Measurements from ENCODE around the gene NFIL3. TPM values are rescaled to one million over a fixed set of nuclear protein-coding genes. Genes with fewer than 3 reads are reported as not detected.
A peak's percentile ranks its signal among the peaks of the same experiment; 100 is the strongest.
"Not testable (repeated sequence)": the region's sequence is repeated elsewhere in the genome, so short reads cannot be mapped to it uniquely, and the experiment has no call there.

NFIL3 gene, protein sequence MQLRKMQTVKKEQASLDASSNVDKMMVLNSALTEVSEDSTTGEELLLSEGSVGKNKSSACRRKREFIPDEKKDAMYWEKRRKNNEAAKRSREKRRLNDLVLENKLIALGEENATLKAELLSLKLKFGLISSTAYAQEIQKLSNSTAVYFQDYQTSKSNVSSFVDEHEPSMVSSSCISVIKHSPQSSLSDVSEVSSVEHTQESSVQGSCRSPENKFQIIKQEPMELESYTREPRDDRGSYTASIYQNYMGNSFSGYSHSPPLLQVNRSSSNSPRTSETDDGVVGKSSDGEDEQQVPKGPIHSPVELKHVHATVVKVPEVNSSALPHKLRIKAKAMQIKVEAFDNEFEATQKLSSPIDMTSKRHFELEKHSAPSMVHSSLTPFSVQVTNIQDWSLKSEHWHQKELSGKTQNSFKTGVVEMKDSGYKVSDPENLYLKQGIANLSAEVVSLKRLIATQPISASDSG
- 10 to 100 TPM; 22.9 to 33.0 (median 24.1) TPM for polyA plus RNA-seq (ENCODE audit: insufficient read length in 10 of 10)
- long read RNA-seq, donor 1, transcript NFIL3-201 (2 exons, 2,085 nt) = major isoform, 15 of 15 reads
- long read RNA-seq, donor 1, partial matches to known transcripts = 0 of 15 reads
- long read RNA-seq, donor 1, other reads (novel, unspliced or antisense) = 0 of 15 reads
- long read RNA-seq, donor 2, transcript NFIL3-201 (2 exons, 2,085 nt) = major isoform, 7 of 7 reads
- long read RNA-seq, donor 2, partial matches to known transcripts = 0 of 7 reads
- long read RNA-seq, donor 2, other reads (novel, unspliced or antisense) = 0 of 7 reads
- long read RNA-seq, donor 3 = 0 reads
- long read RNA-seq, donor 4, partial matches to known transcripts = 0 of 4 reads
- long read RNA-seq, donor 4, other reads (novel, unspliced or antisense) = 0 of 4 reads
- long read RNA-seq, donor 5, transcript NFIL3-201 (2 exons, 2,085 nt) = major isoform, 8 of 8 reads
- long read RNA-seq, donor 5, partial matches to known transcripts = 0 of 8 reads
- long read RNA-seq, donor 5, other reads (novel, unspliced or antisense) = 0 of 8 reads
- long read RNA-seq, donor 6, transcript NFIL3-201 (2 exons, 2,085 nt) = major isoform, 9 of 9 reads
- long read RNA-seq, donor 6, partial matches to known transcripts = 0 of 9 reads
- long read RNA-seq, donor 6, other reads (novel, unspliced or antisense) = 0 of 9 reads
- long read RNA-seq, donor 7, transcript NFIL3-201 (2 exons, 2,085 nt) = major isoform, 5 of 5 reads
- long read RNA-seq, donor 7, partial matches to known transcripts = 0 of 5 reads
- long read RNA-seq, donor 7, other reads (novel, unspliced or antisense) = 0 of 5 reads
- long read RNA-seq, donor 8, transcript NFIL3-201 (2 exons, 2,085 nt) = major isoform, 9 of 9 reads
- long read RNA-seq, donor 8, partial matches to known transcripts = 0 of 9 reads
- long read RNA-seq, donor 8, other reads (novel, unspliced or antisense) = 0 of 9 reads
- long read RNA-seq, donor 9 = 0 reads

GRCh38 chr9:91423785-91424402, at the start of gene NFIL3:
Gene NFIL3, minus strand, starts transcription at chr9:91423832. Its CDS starts 13,098 bp downstream, at chr9:91410734.
- DNase-seq = peak; percentile 85 to 92 (median 86)

- not testable (repeated sequence) for DNase-seq
These were observed 47.9 kb upstream of the NFIL3 start for GRCh38 chr9:91471524-91471923.

DNA sequence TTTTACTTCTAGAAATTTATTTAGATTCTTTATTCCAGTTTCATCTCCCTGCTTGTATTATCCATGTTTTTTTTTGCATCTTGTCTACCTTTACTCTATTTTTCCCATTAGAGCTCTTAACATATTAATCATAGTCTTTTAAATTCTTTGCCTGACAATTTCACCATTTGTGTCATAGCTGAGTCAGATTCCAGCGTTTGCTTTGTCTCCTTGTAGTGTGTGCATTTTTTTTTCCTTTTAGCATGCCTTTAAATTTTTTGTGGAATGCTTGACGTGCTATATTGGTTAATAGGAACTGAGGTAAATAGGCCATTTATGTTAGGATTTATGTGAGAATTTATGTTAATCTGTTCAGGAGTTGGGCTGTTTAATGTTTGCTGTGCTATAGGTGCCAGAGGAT, 41.8 kb upstream of the NFIL3 start:
- DNase-seq = peak in 1 of 3 donors; percentile 19

DNA sequence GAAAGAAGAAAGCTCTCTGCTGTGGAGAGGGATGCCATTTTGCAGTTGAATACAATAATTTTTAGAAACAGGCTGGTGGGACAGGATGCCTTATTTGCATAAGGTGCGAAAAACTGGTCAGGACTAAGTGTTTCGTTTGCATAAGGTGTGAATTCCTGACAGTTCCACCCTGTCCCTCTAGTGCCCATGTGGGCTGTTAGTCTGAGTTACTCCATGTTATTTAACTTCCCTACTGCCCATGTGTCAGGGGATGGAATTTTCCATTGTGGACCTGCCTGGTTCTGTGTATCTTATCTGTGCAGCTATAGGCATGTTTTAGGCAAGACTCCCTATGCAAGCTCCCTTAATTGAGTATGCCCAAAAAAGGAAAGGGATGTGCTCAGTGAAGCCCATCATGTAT, 35.3 kb upstream of the NFIL3 start:
- no peak for DNase-seq

DNA sequence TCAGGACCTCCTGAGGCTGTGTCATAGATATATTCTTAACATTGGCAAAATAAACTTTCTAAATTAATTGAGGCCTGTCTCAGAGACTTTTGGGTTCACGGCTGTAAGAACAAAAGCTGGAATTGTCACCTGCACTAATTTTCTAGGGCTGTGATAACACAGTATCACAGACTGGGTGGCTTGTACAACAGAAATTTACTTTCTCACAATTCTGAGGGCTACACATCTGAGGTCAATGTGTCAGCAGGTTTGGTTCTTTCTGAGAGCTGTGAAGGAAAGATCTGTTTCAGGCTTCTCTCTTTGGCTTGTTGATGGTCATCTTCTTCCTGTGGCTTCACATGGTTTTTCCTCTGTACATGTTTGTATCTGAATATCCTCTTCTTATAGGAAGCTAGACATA, 29.2 kb upstream of the NFIL3 start:
- DNase-seq = no peak

DNA sequence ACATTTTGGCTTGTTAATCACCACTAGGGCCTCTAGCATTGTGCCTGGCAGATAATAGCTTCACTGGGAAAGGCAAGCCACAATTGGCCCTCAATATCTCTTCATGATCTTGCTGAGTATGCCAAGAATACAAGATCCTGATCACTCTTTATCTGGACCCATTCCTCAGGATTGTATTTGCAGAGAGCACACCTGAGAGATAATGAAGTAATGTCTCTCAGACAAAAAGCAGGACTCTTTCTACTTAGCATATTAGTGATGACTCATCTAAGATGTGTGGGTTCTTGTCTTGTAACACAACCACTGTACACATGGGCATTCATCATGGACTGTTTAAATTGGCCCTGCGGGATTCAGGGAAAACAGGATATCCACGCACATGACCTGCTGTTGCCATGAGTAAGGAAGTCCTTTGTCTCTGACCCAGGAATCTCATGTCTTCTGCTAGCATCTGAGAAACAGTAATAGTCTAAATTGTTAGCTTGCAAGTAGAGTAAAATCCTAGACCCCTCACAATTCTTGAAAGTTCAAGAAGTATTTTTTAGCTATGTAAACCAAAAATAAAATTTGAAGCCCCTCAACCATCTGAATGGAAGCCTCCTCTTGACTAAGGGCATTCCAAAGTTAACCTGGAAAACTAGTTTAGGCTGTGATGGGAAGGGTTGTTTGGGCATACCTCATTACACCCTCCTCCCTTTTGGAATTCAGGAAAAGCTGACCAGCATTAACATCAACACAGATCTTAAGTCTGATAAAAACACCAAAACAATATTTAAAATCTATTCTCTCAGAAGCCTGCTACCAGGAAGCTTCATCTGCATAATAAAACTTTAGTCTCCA, 28.0 kb upstream of the NFIL3 start:
- DNase-seq = no peak

- no peak for DNase-seq
These were observed 21.5 kb upstream of the NFIL3 start for GRCh38 chr9:91445135-91445534.

GRCh38 chr9:91443994-91444392, 20.4 kb upstream of the NFIL3 start:
- DNase-seq = no peak

- no peak for DNase-seq
These were observed 19.8 kb upstream of the NFIL3 start for GRCh38 chr9:91443321-91443993.

DNA sequence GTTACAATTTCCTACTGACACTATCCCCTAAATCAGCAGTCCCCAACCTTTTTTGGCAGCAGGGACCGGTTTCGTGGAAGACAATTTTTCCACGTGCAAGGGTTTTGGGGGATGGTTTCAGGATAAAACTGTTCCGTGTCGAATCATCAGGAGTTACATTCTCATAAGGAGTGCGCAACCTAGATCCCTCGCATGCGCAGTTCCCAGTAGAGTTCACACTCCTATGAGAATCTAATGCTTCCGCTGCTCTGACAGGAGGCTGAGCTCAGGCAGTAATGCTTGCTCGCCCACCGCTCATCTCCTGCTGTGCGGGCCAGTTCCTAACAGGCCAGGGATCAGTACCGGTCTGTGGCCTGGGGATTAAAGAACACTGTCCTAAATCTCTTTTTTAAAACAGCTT, 13.2 kb upstream of the NFIL3 start:
- no peak for DNase-seq

GRCh38 chr9:91433180-91433579, 9.5 kb upstream of the NFIL3 start:
- peak in 1 of 3 donors; percentile 77 for DNase-seq

DNA sequence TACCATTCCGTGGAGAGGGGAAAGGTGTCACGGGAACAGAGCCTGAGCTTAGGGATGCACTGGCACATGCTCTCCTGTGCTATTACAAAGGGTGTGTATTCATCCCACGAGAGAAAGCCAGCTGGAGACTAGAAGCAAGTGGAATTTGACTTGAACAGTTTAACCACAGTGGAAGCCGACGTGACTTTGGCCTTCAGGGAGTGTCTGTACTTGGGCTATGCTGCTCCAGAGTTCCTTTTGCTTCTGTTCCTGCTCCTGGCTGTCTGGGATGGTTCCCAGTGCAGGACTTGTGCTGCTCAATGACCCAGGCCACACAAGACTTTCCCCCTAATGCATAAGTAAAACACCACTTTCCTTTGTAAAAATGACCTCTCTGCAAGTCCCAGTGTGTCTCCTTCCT, 7.9 kb upstream of the NFIL3 start:
- DNase-seq = no peak

- no peak for DNase-seq
These were observed 5.9 kb upstream of the NFIL3 start for GRCh38 chr9:91429501-91429900.

GRCh38 chr9:91428927-91429351, 5.3 kb upstream of the NFIL3 start:
- no peak for DNase-seq

GRCh38 chr9:91428436-91428835, 4.8 kb upstream of the NFIL3 start:
- DNase-seq = no peak

- no peak for DNase-seq
These were observed 4.2 kb upstream of the NFIL3 start for GRCh38 chr9:91427873-91428272.

DNA sequence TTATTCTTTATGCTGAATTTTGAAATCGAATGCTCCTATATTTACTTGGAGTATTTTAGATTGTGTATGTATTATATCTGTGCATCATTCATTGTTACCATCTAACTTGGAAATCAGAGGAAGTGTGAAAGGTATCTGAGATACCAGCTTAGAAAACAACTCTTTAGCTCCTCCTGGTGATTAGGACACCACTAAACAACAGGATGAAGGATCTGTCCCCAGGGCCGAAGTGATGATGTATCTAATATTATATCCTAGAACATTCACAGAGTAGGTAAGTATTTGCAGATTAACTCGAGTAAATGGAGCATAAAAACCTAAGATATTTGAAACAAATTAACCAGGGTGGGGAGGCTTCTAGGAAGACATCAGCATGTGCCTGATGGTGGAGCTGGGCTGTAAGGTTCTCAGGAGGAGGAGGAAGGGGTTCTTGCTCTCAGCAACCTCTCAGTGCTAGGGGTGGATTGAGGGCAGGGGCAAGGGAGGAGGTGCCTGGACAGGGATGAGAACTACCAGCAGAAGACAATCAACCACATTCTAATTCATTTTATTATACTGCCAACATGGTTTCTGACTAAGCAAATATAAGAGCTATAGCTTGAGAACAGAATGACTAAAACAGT, 2.6 kb upstream of the NFIL3 start:
- DNase-seq = peak; percentile 42 to 61 (median 42)

- DNase-seq = peak in 1 of 3 donors; percentile 19
These were observed 1.6 kb upstream of the NFIL3 start for GRCh38 chr9:91425271-91425670.

Data from muscle of back (tissue), 13 donors.